Endothelial cell (in vitro differentiated cells): ENCODE data around the gene IARS2. TPM values are rescaled to one million over a fixed set of nuclear protein-coding genes. Genes with fewer than 3 reads are reported as not detected.
"Not testable (repeated sequence)": the region's sequence is repeated elsewhere in the genome, so short reads cannot be mapped to it uniquely, and the experiment has no call there.

Experiments
- DNase-seq: peaks from one replicate; pipeline ENCODE4 v3.0.0; 2021; ENCODE audit warnings: low spot score
- H3K27ac Mint-ChIP-seq: one replicate; pipeline ENCODE4 v1.8.0; 2021; ENCODE audit warnings: mixed read lengths, inconsistent platforms; ENCODE audit not compliant: unreplicated experiment
- H3K27me3 Mint-ChIP-seq: one replicate; pipeline ENCODE4 v1.8.0; 2021; ENCODE audit warnings: mild to moderate bottlenecking, moderate library complexity, mixed read lengths, inconsistent platforms; ENCODE audit not compliant: unreplicated experiment
- H3K36me3 Mint-ChIP-seq: one replicate; pipeline ENCODE4 v1.8.0; 2021; ENCODE audit warnings: mild to moderate bottlenecking, low read depth, mixed read lengths, inconsistent platforms; ENCODE audit not compliant: unreplicated experiment
- H3K4me1 Mint-ChIP-seq: one replicate; pipeline ENCODE4 v1.8.0; 2021; ENCODE audit warnings: mild to moderate bottlenecking, mixed read lengths, inconsistent platforms; ENCODE audit not compliant: unreplicated experiment
- H3K4me3 Mint-ChIP-seq: one replicate; pipeline ENCODE4 v1.8.0; 2021; ENCODE audit warnings: mild to moderate bottlenecking, mixed read lengths, inconsistent platforms; ENCODE audit not compliant: unreplicated experiment
- H3K9me3 Mint-ChIP-seq: one replicate; pipeline ENCODE4 v1.8.0; 2021; ENCODE audit warnings: mixed read lengths, inconsistent platforms; ENCODE audit not compliant: unreplicated experiment
- total RNA-seq: library from RNA; stranded (reverse); fragmentation: NEBNext Ultra II Directional; extraction: Animal tissue kit (Norgen Biotek cat#: 25700); gene quantifications from one replicate; pipeline ENCODE4 v1.2.1, GENCODE V29; 2021; ENCODE audit not compliant: unreplicated experiment
- TF ChIP-seq, protein P1 (sequence below): fragments of 200-600 bp; sonication (generic); IDR thresholded peaks from one replicate; pipeline ENCODE4 v1.5.0; 2021; ENCODE audit warnings: antibody characterized with exemption; ENCODE audit not compliant: unreplicated experiment

Gene IARS2
- total RNA-seq, 1 donor from 2014 or later: 60.3 TPM

- DNase-seq: no peak
- Mint-ChIP-seq H3K4me3 (no peak overlapping the region), H3K27me3 (no peaks in the 10 kb centered on the region), H3K36me3 (peaks cover 11% of the 10 kb centered on the region), H3K4me1 (no peaks in the 10 kb centered on the region), H3K9me3 (no peaks in the 10 kb centered on the region), H3K27ac (no peak overlapping the region)
- TF ChIP-seq, protein P1, sequence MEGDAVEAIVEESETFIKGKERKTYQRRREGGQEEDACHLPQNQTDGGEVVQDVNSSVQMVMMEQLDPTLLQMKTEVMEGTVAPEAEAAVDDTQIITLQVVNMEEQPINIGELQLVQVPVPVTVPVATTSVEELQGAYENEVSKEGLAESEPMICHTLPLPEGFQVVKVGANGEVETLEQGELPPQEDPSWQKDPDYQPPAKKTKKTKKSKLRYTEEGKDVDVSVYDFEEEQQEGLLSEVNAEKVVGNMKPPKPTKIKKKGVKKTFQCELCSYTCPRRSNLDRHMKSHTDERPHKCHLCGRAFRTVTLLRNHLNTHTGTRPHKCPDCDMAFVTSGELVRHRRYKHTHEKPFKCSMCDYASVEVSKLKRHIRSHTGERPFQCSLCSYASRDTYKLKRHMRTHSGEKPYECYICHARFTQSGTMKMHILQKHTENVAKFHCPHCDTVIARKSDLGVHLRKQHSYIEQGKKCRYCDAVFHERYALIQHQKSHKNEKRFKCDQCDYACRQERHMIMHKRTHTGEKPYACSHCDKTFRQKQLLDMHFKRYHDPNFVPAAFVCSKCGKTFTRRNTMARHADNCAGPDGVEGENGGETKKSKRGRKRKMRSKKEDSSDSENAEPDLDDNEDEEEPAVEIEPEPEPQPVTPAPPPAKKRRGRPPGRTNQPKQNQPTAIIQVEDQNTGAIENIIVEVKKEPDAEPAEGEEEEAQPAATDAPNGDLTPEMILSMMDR: no peak
Measured at GRCh38 chr1:220076861-220077762, 16.8 kb upstream of the IARS2 start.

GRCh38 chr1:220077887-220078286 is 16.0 kb upstream of the IARS2 start:
- Mint-ChIP-seq H3K36me3 (peaks cover 7% of the 10 kb centered on the region), H3K4me3 (no peak overlapping the region), H3K27ac (no peak overlapping the region), H3K4me1 (no peaks in the 10 kb centered on the region), H3K27me3 (no peaks in the 10 kb centered on the region), H3K9me3 (no peaks in the 10 kb centered on the region)
- DNase-seq: no peak
- TF ChIP-seq, protein P1: no peak

GRCh38 chr1:220084460-220084859 is 9.5 kb upstream of the IARS2 start:
- DNase-seq: no peak
- peaks cover 4% of the 10 kb centered on the region for H3K36me3 Mint-ChIP-seq
- no peak overlapping the region for H3K27ac Mint-ChIP-seq
- H3K9me3 Mint-ChIP-seq: no peaks in the 10 kb centered on the region
- H3K4me3 Mint-ChIP-seq: no peak overlapping the region
- H3K27me3 Mint-ChIP-seq: peaks cover 1% of the 10 kb centered on the region
- H3K4me1 Mint-ChIP-seq: peaks cover 1% of the 10 kb centered on the region
- TF ChIP-seq, protein P1: no peak

DNA sequence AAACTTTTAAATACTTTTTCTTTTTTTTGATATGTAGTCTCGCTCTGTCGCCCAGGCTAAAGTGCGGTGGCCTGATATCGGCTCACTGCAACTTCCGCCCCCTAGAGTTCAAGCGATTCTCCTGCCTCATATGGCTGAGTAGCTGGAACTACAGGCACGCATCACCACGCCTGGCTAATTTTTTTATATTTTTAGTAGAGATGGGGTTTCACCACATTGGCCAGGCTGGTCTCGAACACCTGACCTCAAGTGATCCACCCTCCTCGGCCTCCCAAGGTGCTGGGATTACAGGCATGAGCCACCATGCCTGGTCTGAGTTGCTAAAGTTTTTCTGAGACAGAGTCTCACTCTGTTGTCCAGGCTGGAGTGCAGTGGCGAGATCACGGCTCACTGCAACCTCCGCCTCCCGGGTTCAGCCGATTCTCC is 7.7 kb upstream of the IARS2 start:
- H3K27me3 Mint-ChIP-seq, H3K4me3 Mint-ChIP-seq, H3K9me3 Mint-ChIP-seq, H3K4me1 Mint-ChIP-seq, H3K27ac Mint-ChIP-seq, H3K36me3 Mint-ChIP-seq: not testable (repeated sequence)
- DNase-seq: peak; percentile 49
- TF ChIP-seq, protein P1: peak; percentile 48
